SU-DHL-6 (cell line): ENCODE results near the gene FSTL4.

Source experiments
- H2AFZ ChIP-seq: fragments of 200-600 bp; sonication (generic); 2 replicates; pipeline ENCODE4 v1.6.1; 2014; ENCODE audit warnings: low read depth, mild to moderate bottlenecking, moderate library complexity, mixed read lengths, antibody characterized with exemption, low read length; ENCODE audit not compliant: severe bottlenecking
- H3F3A ChIP-seq: fragments of 200-600 bp; shearing (Covaris generic); 2 replicates; pipeline ENCODE4 v1.6.0; 2016; ENCODE audit warnings: antibody characterized with exemption, mild to moderate bottlenecking; ENCODE audit not compliant: insufficient read depth
- H3K27ac ChIP-seq: fragments of 200-600 bp; sonication (generic); 2 replicates; pipeline ENCODE4 v1.5.1; 2016; ENCODE audit warnings: low read depth, mild to moderate bottlenecking, low read length, moderate library complexity, mixed read lengths
- H3K27me3 ChIP-seq: fragments of 200-600 bp; sonication (generic), shearing (Covaris generic); 2 replicates; pipeline ENCODE4 v1.6.0; 2014; ENCODE audit warnings: mild to moderate bottlenecking, low read length
- H3K36me3 ChIP-seq: fragments of 200-600 bp; sonication (generic); 2 replicates; pipeline ENCODE4 v1.6.1; 2014; ENCODE audit warnings: mild to moderate bottlenecking, low read length, mixed read lengths
- H3K4me2 ChIP-seq: fragments of 300-600, 200-600 bp; shearing (Covaris generic), sonication (generic); 2 replicates; pipeline ENCODE4 v1.6.0; 2014; ENCODE audit warnings: low read length, low read depth, mild to moderate bottlenecking; ENCODE audit not compliant: poor library complexity, severe bottlenecking
- H3K4me3 ChIP-seq: fragments of 200-600 bp; sonication (generic); 2 replicates; pipeline ENCODE4 v1.5.1; 2014; ENCODE audit warnings: antibody characterized with exemption, low read length, mild to moderate bottlenecking, mixed read lengths; ENCODE audit not compliant: insufficient read depth, poor library complexity, severe bottlenecking
- H3K79me2 ChIP-seq: fragments of 200-600 bp; sonication (generic); 2 replicates; pipeline ENCODE4 v1.6.1; 2014; ENCODE audit warnings: mild to moderate bottlenecking, low read length, moderate library complexity; ENCODE audit not compliant: insufficient read depth
- H3K9ac ChIP-seq: fragments of 200-600 bp; sonication (generic); 2 replicates; pipeline ENCODE4 v1.7.0; 2014; ENCODE audit warnings: mild to moderate bottlenecking, low read length
- H3K9me2 ChIP-seq: fragments of 200-600 bp; sonication (generic); replicated peaks from 2 replicates; pipeline ENCODE4 v1.6.1; 2014; ENCODE audit warnings: low read length; ENCODE audit not compliant: insufficient read depth
- H3K9me3 ChIP-seq: fragments of 200-600 bp; sonication (generic); 2 replicates; pipeline ENCODE4 v1.6.1; 2014; ENCODE audit warnings: low read length, mixed read lengths; ENCODE audit not compliant: insufficient read depth
- H4K20me1 ChIP-seq: fragments of 200-600 bp; sonication (generic); 2 replicates; pipeline ENCODE4 v1.6.1; 2014; ENCODE audit warnings: low read depth, mild to moderate bottlenecking, antibody characterized with exemption, low read length, moderate library complexity, mixed read lengths
- EZH2phosphoT487 ChIP-seq: fragments of 200-600 bp; sonication (generic), shearing (Covaris generic); conservative IDR thresholded peaks from 2 replicates; pipeline ENCODE4 v1.6.1; 2018; ENCODE audit warnings: mild to moderate bottlenecking, antibody characterized with exemption, low read length, moderate library complexity, mixed read lengths
- TF ChIP-seq, protein P1 (sequence below): fragments of 200-600 bp; sonication (generic); IDR thresholded peaks from one replicate; pipeline ENCODE4 v1.5.1; 2017; ENCODE audit warnings: antibody characterized with exemption, mild to moderate bottlenecking, low read length, moderate library complexity; ENCODE audit not compliant: insufficient read depth, poor library complexity, severe bottlenecking

The FSTL4 gene

GRCh38 chr5:133159543-133159942 is 452.8 kb downstream of the FSTL4 start:
- H3K9me3 ChIP-seq = no peaks in the 10 kb centered on the region
- no peaks in the 10 kb centered on the region for H3K27me3 ChIP-seq
- no peak overlapping the region for H3K27ac ChIP-seq
- H3K36me3 ChIP-seq = no peaks in the 10 kb centered on the region
- no peak overlapping the region for H3K4me2 ChIP-seq
- no peak overlapping the region for H2AFZ ChIP-seq
- H4K20me1 ChIP-seq = no peaks in the 10 kb centered on the region
- H3K9me2 ChIP-seq = no peaks in the 10 kb centered on the region
- H3F3A ChIP-seq = no peaks in the 10 kb centered on the region
- H3K9ac ChIP-seq = no peak overlapping the region
- no peak for TF ChIP-seq EZH2phosphoT487
- TF ChIP-seq, protein P1, sequence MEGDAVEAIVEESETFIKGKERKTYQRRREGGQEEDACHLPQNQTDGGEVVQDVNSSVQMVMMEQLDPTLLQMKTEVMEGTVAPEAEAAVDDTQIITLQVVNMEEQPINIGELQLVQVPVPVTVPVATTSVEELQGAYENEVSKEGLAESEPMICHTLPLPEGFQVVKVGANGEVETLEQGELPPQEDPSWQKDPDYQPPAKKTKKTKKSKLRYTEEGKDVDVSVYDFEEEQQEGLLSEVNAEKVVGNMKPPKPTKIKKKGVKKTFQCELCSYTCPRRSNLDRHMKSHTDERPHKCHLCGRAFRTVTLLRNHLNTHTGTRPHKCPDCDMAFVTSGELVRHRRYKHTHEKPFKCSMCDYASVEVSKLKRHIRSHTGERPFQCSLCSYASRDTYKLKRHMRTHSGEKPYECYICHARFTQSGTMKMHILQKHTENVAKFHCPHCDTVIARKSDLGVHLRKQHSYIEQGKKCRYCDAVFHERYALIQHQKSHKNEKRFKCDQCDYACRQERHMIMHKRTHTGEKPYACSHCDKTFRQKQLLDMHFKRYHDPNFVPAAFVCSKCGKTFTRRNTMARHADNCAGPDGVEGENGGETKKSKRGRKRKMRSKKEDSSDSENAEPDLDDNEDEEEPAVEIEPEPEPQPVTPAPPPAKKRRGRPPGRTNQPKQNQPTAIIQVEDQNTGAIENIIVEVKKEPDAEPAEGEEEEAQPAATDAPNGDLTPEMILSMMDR = no peak
- H3K4me3 ChIP-seq = no peak overlapping the region
- H3K79me2 ChIP-seq = no peaks in the 10 kb centered on the region

DNA sequence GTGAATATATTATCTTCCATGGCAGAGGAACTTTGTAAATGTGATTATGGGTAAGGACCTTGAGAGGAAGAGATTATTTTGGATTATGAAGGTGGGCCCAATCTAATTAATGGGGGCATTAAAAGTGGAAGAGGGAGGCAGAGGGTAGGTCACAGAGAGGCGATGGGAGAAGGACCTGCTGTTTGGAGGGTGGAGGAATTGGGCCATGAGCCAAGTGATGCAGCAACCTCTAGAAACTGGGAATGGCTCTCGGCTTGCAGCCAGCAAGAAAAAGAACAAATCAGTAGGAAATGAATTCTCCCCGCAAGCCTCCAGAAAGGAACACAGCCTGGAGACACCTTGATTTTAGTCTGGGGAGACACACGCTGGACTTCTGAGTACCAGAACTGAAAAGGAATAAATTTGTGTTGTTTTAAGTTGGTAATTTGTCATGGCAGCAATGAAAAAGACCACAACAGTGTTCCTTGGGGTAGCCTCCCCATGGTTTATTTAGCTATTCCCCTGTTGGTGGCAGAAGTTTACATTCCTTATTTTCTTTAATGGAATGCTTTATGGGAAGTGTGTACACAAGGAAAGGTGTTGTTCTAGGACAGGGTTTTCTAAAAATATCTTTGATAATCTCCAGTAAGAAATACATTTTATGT is 456.9 kb downstream of the FSTL4 start:
- H3F3A ChIP-seq = no peaks in the 10 kb centered on the region
- H3K4me2 ChIP-seq = no peak overlapping the region
- H3K4me3 ChIP-seq = no peak overlapping the region
- no peaks in the 10 kb centered on the region for H3K27me3 ChIP-seq
- no peaks in the 10 kb centered on the region for H3K9me3 ChIP-seq
- no peaks in the 10 kb centered on the region for H4K20me1 ChIP-seq
- H3K79me2 ChIP-seq = no peaks in the 10 kb centered on the region
- H2AFZ ChIP-seq = no peak overlapping the region
- H3K9me2 ChIP-seq = no peaks in the 10 kb centered on the region
- TF ChIP-seq, protein P1 = no peak
- no peak for TF ChIP-seq EZH2phosphoT487
- H3K9ac ChIP-seq = no peak overlapping the region
- no peaks in the 10 kb centered on the region for H3K36me3 ChIP-seq
- no peak overlapping the region for H3K27ac ChIP-seq

DNA sequence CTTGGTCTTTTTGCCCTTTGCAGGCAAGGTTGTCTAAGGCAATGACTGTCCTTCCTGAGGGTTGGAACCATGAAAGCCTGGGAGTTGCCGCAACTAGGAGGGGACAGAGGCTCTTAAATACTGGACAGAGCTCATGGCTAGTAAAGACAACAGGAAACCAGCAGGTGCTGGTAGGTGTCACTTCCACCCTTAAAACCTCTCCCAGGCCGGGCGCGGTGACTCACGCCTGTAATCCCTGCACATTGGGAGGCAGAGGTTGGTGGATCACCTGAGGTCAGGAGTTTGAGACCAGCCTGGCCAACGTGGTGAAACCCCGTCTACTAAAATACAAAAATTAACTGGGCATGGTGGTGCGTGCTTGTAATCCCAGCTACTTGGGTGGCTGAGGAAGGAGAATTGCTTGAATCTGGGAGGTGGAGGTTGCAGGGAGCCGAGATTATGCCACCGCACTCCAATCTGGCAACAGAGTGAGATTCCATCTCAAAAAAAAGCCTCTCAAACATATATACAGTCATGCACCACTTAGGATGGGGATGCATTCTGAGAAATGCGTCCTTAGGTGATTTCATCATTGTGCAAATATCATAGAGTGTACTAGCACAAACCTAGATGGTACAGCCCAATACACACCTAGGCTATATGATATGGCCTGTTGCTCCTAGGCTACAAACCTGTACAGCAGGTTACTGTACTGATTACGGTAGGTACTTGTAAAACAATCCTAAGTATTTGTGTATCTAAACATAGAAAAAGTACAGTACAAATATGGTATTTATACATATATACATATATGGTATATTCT is 457.9 kb downstream of the FSTL4 start:
- Histone ChIP-seq H4K20me1 (no peaks in the 10 kb centered on the region), H3K79me2 (no peaks in the 10 kb centered on the region), H3K9ac (no peak overlapping the region), H3K36me3 (no peaks in the 10 kb centered on the region), H3K4me3 (no peak overlapping the region), H3K9me2 (no peaks in the 10 kb centered on the region), H3K4me2 (no peak overlapping the region), H3K9me3 (no peaks in the 10 kb centered on the region), H3F3A (no peaks in the 10 kb centered on the region), H2AFZ (no peak overlapping the region), H3K27me3 (no peaks in the 10 kb centered on the region), H3K27ac (no peak overlapping the region)
- TF ChIP-seq EZH2phosphoT487 = no peak
- TF ChIP-seq, protein P1 = no peak
